GM19238 (cell line): Measurements from ENCODE around the gene GPRIN1.
"Not testable (repeated sequence)": the region's sequence is repeated elsewhere in the genome, so short reads cannot be mapped to it uniquely, and the experiment has no call there.

ENCODE experiments used
- DNase-seq: peaks from one replicate; pipeline ENCODE4 v3.0.0; 2011; ENCODE audit warnings: low spot score; ENCODE audit not compliant: insufficient read length

Gene GPRIN1

GRCh38 chr5:176575066-176575465 is 34.9 kb downstream of the GPRIN1 start:
- no peak for DNase-seq

- DNase-seq = no peak
Measured at GRCh38 chr5:176574297-176574591, 35.7 kb downstream of the GPRIN1 start.

GRCh38 chr5:176573564-176574296 is 36.2 kb downstream of the GPRIN1 start:
- DNase-seq = peak; percentile 76

GRCh38 chr5:176570044-176570443 is 39.9 kb downstream of the GPRIN1 start:
- no peak for DNase-seq

GRCh38 chr5:176568657-176569056 is 41.3 kb downstream of the GPRIN1 start:
- DNase-seq = no peak

GRCh38 chr5:176565760-176566288 is 44.1 kb downstream of the GPRIN1 start:
- no peak for DNase-seq

- no peak for DNase-seq
Measured at GRCh38 chr5:176564002-176564401, 46.0 kb downstream of the GPRIN1 start.

GRCh38 chr5:176562189-176562588 is 47.8 kb downstream of the GPRIN1 start:
- no peak for DNase-seq

- no peak for DNase-seq
Measured at GRCh38 chr5:176561259-176561658, 48.7 kb downstream of the GPRIN1 start.

- DNase-seq = no peak
Measured at GRCh38 chr5:176560364-176560763, 49.6 kb downstream of the GPRIN1 start.

GRCh38 chr5:176559683-176560082 is 50.3 kb downstream of the GPRIN1 start:
- no peak for DNase-seq

GRCh38 chr5:176557846-176558245 is 52.1 kb downstream of the GPRIN1 start:
- DNase-seq = no peak

- no peak for DNase-seq
Measured at GRCh38 chr5:176553260-176554085, 56.5 kb downstream of the GPRIN1 start.

- no peak for DNase-seq
Measured at GRCh38 chr5:176552332-176552869, 57.6 kb downstream of the GPRIN1 start.

GRCh38 chr5:176550937-176551336 is 59.0 kb downstream of the GPRIN1 start:
- not testable (repeated sequence) for DNase-seq

GRCh38 chr5:176550275-176550831 is 59.6 kb downstream of the GPRIN1 start:
- no peak for DNase-seq

- DNase-seq = no peak
Measured at GRCh38 chr5:176549871-176550270, 60.1 kb downstream of the GPRIN1 start.

- no peak for DNase-seq
Measured at GRCh38 chr5:176548967-176549444, 61.0 kb downstream of the GPRIN1 start, which contains the start of gene CDHR2. TSS of gene CDHR2 (plus strand) at chr5:176549342. CDS start at chr5:176565353, 16,011 bp downstream.

GRCh38 chr5:176547802-176548201 is 62.2 kb downstream of the GPRIN1 start:
- no peak for DNase-seq
